ENCODE measurements around the gene VPS36. TPM values are rescaled to one million over a fixed set of nuclear protein-coding genes. Genes with fewer than 3 reads are reported as not detected.

Gene VPS36
- total and polyA plus RNA-seq, 9 of the 15 experiments (the other 6 are each of a cell fraction or from before 2014, with no cell fraction given): 8.4 to 30.6 (median 23.7) TPM

DNA sequence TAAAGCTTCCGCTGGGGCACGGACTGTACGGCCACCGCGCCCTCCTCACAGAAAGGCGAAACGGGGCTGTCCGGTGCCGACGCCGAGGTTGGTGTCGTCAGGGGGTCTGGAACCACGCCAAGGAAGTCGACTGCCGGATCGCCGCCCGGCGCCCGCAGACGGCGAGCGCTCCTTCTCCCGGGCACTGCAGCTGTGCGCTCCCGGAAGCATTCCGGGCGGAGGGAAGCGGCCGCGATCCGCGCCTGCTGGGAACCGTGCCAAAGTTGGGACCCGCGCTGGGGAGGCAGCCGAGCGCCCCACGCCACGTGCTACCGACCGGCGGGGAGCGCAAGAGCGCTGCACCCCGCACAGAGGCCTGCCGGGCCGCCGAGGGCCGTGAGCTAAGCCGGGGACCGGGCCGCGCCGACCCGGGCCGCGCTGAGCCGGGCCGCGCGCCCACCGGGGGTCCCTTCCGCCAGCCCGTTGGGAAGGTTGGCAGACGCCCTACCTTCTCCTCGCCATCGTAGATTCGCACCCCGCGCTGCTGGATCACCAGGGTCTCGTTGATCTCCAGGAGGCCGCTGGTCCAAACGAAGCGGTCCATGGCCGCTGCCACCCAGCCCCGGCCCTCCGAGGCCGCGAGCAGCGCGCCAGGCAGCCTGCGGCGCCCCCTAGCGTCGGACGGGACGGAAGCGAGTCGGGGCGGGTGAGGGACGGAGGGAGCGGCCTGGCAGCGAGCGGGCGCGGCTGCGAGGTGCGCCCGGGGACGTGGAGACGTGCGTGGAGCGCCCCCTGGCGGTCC, at the start of gene VPS36 (continued):
- TF ChIP-seq ZNF79 (CRISPR knock-in tag; IDR thresholded peaks at IDR 0.05; ENCODE audit: low read depth): no peak
- TF ChIP-seq, protein P1, sequence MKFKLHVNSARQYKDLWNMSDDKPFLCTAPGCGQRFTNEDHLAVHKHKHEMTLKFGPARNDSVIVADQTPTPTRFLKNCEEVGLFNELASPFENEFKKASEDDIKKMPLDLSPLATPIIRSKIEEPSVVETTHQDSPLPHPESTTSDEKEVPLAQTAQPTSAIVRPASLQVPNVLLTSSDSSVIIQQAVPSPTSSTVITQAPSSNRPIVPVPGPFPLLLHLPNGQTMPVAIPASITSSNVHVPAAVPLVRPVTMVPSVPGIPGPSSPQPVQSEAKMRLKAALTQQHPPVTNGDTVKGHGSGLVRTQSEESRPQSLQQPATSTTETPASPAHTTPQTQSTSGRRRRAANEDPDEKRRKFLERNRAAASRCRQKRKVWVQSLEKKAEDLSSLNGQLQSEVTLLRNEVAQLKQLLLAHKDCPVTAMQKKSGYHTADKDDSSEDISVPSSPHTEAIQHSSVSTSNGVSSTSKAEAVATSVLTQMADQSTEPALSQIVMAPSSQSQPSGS (CRISPR knock-in tag; IDR thresholded peaks at IDR 0.05): no peak
- TF ChIP-seq JUN (IDR thresholded peaks at IDR 0.05; ENCODE audit: borderline replicate concordance, low read depth, low read length): no peak; the same call in 1 of the 2 replicates
- TF ChIP-seq JUN (CRISPR knock-in tag; IDR thresholded peaks at IDR 0.05; ENCODE audit: borderline replicate concordance): no peak
- 0 out of 2 replicates have a peak, but pooled peaks have one; percentile 17 for TF ChIP-seq KLF16 (IDR thresholded peaks at IDR 0.05)
- TF ChIP-seq CBX5 (IDR thresholded peaks at IDR 0.05; ENCODE audit: borderline replicate concordance, low read depth): no peak
- TF ChIP-seq RBM25 (IDR thresholded peaks at IDR 0.05; ENCODE audit: low read depth, low read length, severe bottlenecking): peak; percentile 41
- no peak for TF ChIP-seq NR1H2 (CRISPR knock-in tag; IDR thresholded peaks at IDR 0.05)
- TF ChIP-seq ZNF3 (CRISPR knock-in tag; IDR thresholded peaks at IDR 0.05): no peak
- no peak for TF ChIP-seq SAFB2 (IDR thresholded peaks at IDR 0.05; ENCODE audit: borderline replicate concordance, low read depth, low read length, severe bottlenecking)
- no peak for TF ChIP-seq ZNF324 (CRISPR knock-in tag; IDR thresholded peaks at IDR 0.05)
- peak; percentile 97 for TF ChIP-seq HNRNPL (IDR thresholded peaks at IDR 0.05; ENCODE audit: low read depth, low read length)
- no peak for TF ChIP-seq ZNF174 (CRISPR knock-in tag; IDR thresholded peaks at IDR 0.05)
- peak; percentile 73 for TF ChIP-seq CCNT2 (IDR thresholded peaks at IDR 0.05; ENCODE audit: borderline replicate concordance, extremely low read depth, insufficient read length, low read depth, low read length)
- TF ChIP-seq YBX1 (IDR thresholded peaks at IDR 0.05): no peak
- no peak for TF ChIP-seq SREBF2 (CRISPR knock-in tag; IDR thresholded peaks at IDR 0.05)
- TF ChIP-seq ERF (CRISPR knock-in tag; IDR thresholded peaks at IDR 0.05): no peak
- no peak for TF ChIP-seq KLF6 (CRISPR knock-in tag; IDR thresholded peaks at IDR 0.05; ENCODE audit: borderline replicate concordance)
- no peak for TF ChIP-seq CEBPB (tag; IDR thresholded peaks at IDR 0.05)
- TF ChIP-seq CTBP1 (IDR thresholded peaks at IDR 0.05; ENCODE audit: borderline replicate concordance): peak; percentile 95
- TF ChIP-seq, protein P2, sequence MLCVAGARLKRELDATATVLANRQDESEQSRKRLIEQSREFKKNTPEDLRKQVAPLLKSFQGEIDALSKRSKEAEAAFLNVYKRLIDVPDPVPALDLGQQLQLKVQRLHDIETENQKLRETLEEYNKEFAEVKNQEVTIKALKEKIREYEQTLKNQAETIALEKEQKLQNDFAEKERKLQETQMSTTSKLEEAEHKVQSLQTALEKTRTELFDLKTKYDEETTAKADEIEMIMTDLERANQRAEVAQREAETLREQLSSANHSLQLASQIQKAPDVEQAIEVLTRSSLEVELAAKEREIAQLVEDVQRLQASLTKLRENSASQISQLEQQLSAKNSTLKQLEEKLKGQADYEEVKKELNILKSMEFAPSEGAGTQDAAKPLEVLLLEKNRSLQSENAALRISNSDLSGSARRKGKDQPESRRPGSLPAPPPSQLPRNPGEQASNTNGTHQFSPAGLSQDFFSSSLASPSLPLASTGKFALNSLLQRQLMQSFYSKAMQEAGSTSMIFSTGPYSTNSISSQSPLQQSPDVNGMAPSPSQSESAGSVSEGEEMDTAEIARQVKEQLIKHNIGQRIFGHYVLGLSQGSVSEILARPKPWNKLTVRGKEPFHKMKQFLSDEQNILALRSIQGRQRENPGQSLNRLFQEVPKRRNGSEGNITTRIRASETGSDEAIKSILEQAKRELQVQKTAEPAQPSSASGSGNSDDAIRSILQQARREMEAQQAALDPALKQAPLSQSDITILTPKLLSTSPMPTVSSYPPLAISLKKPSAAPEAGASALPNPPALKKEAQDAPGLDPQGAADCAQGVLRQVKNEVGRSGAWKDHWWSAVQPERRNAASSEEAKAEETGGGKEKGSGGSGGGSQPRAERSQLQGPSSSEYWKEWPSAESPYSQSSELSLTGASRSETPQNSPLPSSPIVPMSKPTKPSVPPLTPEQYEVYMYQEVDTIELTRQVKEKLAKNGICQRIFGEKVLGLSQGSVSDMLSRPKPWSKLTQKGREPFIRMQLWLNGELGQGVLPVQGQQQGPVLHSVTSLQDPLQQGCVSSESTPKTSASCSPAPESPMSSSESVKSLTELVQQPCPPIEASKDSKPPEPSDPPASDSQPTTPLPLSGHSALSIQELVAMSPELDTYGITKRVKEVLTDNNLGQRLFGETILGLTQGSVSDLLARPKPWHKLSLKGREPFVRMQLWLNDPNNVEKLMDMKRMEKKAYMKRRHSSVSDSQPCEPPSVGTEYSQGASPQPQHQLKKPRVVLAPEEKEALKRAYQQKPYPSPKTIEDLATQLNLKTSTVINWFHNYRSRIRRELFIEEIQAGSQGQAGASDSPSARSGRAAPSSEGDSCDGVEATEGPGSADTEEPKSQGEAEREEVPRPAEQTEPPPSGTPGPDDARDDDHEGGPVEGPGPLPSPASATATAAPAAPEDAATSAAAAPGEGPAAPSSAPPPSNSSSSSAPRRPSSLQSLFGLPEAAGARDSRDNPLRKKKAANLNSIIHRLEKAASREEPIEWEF (CRISPR knock-in tag; IDR thresholded peaks at IDR 0.05): no peak
- no peak for TF ChIP-seq ARNT (IDR thresholded peaks at IDR 0.05)
